ENCODE data around the gene IER5L.
A peak's percentile ranks its signal among the peaks of the same experiment; 100 is the strongest.
"Not testable (repeated sequence)": the region's sequence is repeated elsewhere in the genome, so short reads cannot be mapped to it uniquely, and the experiment has no call there.

IER5L gene

DNA sequence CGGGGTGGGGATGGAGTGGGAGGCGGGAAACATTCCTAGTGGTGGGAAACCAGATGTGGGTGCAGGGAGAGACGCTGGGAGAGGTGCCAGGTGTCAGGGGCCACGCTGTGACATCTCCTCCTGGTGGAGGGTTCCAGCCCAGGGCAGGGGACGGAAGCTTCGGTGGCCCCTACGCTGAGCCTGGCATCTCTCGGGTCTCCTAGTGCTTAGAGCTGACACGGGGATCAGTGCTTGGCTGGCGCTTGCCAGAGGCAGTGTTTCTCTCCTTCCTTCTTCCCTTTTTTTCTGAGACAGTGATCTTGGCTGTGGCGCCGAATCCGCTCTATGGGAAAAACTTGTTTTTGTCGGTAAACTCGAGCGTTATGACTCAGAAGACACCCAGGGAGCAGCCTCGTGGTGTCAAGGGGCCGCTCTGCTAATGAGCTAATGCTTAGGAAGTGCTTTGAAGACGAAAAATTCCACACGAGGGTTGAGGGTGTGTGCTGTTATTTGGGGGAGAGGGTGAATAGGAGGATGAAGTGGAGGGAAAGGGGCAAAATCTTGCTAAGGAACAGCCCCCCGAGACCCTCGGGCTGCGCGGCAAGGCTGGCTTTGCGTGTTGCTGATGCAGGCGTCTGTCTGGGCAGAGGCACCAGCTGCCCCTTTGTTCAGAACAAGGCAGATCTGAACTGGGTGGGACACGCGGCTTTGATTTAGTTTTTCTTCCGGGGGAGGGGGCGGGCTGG lies 20.4 kb upstream of the IER5L start:
- H3K4me3 ChIP-seq (ENCODE audit: low read length), result no peak overlapping the region
- peak; percentile 51 for DNase-seq (ENCODE audit: low read depth)
- TF ChIP-seq, protein P1, sequence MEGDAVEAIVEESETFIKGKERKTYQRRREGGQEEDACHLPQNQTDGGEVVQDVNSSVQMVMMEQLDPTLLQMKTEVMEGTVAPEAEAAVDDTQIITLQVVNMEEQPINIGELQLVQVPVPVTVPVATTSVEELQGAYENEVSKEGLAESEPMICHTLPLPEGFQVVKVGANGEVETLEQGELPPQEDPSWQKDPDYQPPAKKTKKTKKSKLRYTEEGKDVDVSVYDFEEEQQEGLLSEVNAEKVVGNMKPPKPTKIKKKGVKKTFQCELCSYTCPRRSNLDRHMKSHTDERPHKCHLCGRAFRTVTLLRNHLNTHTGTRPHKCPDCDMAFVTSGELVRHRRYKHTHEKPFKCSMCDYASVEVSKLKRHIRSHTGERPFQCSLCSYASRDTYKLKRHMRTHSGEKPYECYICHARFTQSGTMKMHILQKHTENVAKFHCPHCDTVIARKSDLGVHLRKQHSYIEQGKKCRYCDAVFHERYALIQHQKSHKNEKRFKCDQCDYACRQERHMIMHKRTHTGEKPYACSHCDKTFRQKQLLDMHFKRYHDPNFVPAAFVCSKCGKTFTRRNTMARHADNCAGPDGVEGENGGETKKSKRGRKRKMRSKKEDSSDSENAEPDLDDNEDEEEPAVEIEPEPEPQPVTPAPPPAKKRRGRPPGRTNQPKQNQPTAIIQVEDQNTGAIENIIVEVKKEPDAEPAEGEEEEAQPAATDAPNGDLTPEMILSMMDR (IDR thresholded peaks at IDR 0.05; ENCODE audit: insufficient read depth, low read depth, low read length, missing control alignments), result no peak

GRCh38 chr9:129197978-129198318 lies 19.9 kb upstream of the IER5L start:
- H3K4me3 ChIP-seq (ENCODE audit: low read length), result no peak overlapping the region
- DNase-seq (ENCODE audit: low read depth), result no peak
- TF ChIP-seq, protein P1 (IDR thresholded peaks at IDR 0.05; ENCODE audit: insufficient read depth, low read depth, low read length, missing control alignments), result no peak

- not testable (repeated sequence) for H3K4me3 ChIP-seq (ENCODE audit: low read length)
Observed at GRCh38 chr9:129197045-129197444, 19.0 kb upstream of the IER5L start.

DNA sequence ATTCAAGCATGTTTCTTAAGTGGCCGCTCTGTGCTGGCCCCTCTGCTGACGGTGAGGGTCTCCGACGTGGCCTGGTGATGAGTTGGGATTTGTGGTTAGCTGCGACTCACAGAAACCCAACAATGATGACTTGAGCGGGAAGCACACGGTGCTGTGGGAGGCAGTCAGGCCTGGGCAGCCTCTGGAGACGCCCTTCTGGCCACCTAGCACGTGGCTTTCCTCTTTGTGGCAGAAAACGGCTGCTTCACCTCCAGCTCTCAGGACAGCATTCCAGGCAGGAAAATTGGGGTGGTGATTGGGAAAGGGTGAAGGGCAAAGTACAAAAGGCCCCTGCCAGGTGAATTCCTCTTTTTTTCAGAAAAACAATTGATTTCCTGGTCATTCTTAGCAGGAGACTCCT lies 17.5 kb upstream of the IER5L start:
- DNase-seq (ENCODE audit: low read depth), result no peak
- H3K4me3 ChIP-seq (ENCODE audit: low read length), result no peak overlapping the region
- TF ChIP-seq, protein P1 (IDR thresholded peaks at IDR 0.05; ENCODE audit: insufficient read depth, low read depth, low read length, missing control alignments), result no peak

More at GRCh38 chr9:129197045-129197444, 19.0 kb upstream of the IER5L start:
- not testable (repeated sequence) for DNase-seq (ENCODE audit: low read depth)

DNA sequence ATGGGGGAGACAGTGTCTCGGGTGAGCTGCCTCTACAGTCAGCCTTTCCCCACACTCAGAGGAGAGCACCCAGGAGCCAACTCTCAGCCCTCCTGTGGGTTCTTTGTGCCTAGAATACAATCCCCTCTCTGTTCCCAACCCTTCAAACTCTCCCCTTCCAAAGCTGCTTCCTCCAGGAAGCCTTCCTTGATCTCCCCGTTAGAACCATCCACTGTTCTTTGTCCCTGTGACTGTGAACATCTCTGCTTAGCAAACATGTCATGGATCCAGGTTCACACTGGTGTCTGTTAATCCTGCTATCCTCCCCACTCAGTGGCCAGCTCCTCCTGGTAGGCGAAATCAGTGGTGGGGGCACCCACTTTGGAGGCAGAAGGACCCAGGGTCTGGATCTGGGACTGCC lies 16.2 kb upstream of the IER5L start:
- TF ChIP-seq, protein P1 (IDR thresholded peaks at IDR 0.05; ENCODE audit: insufficient read depth, low read depth, low read length, missing control alignments), result no peak
- DNase-seq (ENCODE audit: low read depth), result no peak
- no peak overlapping the region for H3K4me3 ChIP-seq (ENCODE audit: low read length)

- no peak overlapping the region for H3K4me3 ChIP-seq (ENCODE audit: low read length)
- no peak for DNase-seq (ENCODE audit: low read depth)
- TF ChIP-seq, protein P1 (IDR thresholded peaks at IDR 0.05; ENCODE audit: insufficient read depth, low read depth, low read length, missing control alignments), result no peak
Observed at GRCh38 chr9:129193655-129194054, 15.6 kb upstream of the IER5L start.

DNA sequence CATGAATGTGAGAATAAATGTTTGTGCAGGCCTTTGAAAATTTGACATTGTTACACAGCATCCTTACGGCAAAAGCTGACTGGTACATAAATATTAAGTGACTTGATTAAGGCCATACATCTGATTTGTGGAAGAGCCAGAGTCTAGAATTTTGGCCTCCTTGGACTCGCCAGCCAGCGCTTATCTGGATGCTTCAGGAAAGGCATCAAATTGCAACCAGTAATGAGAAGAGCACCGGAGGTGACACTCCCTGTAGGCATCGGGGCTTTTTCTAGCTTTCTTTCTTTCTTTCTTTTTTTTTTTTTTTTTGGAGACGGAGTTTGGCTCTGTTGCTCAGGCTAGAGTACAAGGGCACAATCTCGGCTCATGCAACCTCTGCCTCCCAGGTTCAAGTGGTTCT lies 13.2 kb upstream of the IER5L start:
- DNase-seq (ENCODE audit: low read depth), result no peak
- no peak overlapping the region for H3K4me3 ChIP-seq (ENCODE audit: low read length)
- TF ChIP-seq, protein P1 (IDR thresholded peaks at IDR 0.05; ENCODE audit: insufficient read depth, low read depth, low read length, missing control alignments), result no peak

DNA sequence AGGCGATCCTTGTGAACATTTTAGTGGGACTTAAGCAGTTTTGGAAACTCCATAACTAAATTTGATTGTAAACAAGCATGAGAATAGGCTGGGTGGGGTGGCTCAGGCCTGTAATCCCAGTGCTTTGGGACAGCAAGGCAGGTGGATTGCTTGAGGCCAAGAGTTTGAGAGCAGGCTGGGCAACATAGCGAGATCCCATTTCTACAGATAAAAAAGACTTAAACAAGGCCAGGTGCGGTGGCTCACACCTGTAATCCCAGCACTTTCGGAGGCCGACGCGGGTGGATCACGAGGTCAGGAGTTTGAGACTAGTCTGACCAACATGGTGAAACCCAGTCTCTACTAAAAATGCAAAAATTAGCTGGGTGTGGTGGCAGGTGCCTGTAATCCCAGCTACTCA lies 11.9 kb upstream of the IER5L start:
- DNase-seq (ENCODE audit: low read depth); H3K4me3 ChIP-seq (ENCODE audit: low read length): not testable (repeated sequence)
